K562 (cell line): ENCODE results near the gene AGBL1.

ENCODE experiments used
- SRF ChIP-seq, 2 experiments: fragments of 250-450, 450-650 bp in 1 of 2; sonication (Bioruptor Pico) in 1 of 2; sonication (generic) in 1 of 2; formaldehyde crosslinking; IDR thresholded peaks; 2 replicates each; pipeline versions ENCODE4 v1.5.0 to v1.5.1; 2020 to 2022; ENCODE audit warnings: mild to moderate bottlenecking in 1 of 2, missing genetic modification reagents in 1 of 2
- TF ChIP-seq, protein P1 (sequence below), 3 experiments: IDR thresholded peaks in 2 of 3; conservative IDR thresholded peaks in 1 of 3; 2 replicates each; pipeline ENCODE4 v1.5.1; 2011 to 2012; ENCODE audit warnings: low read length in 3 of 3, mild to moderate bottlenecking in 3 of 3, control low read depth in 2 of 3, improper control_type of control experiment in 1 of 3, inconsistent platforms in 1 of 3, low read depth in 1 of 3, mixed read lengths in 1 of 3, moderate library complexity in 1 of 3; ENCODE audit not compliant: insufficient read depth in 2 of 3
- TF ChIP-seq, protein P2 (sequence below): sonication (generic); formaldehyde crosslinking; IDR thresholded peaks from 2 replicates; pipeline ENCODE4 v1.8.1; 2023; ENCODE audit warnings: mild to moderate bottlenecking, missing genetic modification reagents

DNA sequence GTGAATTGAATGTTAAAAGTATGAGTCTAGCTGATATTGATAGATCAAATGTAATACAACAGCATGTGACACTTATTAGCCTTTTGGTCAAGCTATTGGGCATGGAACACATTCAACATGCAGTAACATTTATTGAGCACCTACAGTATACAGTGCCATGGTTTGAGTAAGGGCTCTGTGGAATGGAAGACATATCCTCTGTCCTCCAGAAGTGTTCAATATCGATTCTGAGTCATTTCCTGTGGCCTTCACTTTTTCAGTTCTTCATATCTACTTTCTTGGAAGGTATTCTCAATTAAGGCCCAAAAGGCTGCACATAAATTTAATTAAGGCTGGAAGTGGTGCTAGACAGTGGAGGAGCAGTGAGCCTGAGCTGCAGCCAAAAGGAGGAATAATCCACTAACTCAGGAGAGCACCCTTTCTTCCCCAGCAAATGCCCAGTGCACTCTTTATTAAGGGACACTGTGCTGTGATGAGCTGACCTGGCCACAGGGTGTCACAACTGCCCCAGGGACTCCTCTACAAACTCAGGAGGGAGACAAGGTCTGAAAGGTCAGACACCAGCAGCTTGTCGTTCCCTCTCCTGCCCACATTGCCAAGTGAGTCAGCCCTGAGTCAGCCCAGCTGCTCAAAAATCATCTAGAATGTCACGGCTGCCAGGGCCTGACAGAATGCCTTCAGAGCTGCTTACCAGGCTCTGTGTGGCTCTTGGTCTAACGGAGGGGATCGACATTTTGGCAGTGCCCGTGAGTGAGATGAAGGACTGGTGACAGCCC lies 544.8 kb downstream of the AGBL1 start:
- TF ChIP-seq, protein P1, sequence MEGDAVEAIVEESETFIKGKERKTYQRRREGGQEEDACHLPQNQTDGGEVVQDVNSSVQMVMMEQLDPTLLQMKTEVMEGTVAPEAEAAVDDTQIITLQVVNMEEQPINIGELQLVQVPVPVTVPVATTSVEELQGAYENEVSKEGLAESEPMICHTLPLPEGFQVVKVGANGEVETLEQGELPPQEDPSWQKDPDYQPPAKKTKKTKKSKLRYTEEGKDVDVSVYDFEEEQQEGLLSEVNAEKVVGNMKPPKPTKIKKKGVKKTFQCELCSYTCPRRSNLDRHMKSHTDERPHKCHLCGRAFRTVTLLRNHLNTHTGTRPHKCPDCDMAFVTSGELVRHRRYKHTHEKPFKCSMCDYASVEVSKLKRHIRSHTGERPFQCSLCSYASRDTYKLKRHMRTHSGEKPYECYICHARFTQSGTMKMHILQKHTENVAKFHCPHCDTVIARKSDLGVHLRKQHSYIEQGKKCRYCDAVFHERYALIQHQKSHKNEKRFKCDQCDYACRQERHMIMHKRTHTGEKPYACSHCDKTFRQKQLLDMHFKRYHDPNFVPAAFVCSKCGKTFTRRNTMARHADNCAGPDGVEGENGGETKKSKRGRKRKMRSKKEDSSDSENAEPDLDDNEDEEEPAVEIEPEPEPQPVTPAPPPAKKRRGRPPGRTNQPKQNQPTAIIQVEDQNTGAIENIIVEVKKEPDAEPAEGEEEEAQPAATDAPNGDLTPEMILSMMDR (IDR thresholded peaks at IDR 0.05 in 2 of 3, conservative IDR thresholded peaks at IDR 0.05 in 1 of 3; ENCODE audit: insufficient read depth in 2 of 3, low read depth in 1 of 3, low read length in 3 of 3), result no peak
- no peak for TF ChIP-seq SRF (CRISPR knock-in tag; IDR thresholded peaks at IDR 0.05)
- TF ChIP-seq, protein P2, sequence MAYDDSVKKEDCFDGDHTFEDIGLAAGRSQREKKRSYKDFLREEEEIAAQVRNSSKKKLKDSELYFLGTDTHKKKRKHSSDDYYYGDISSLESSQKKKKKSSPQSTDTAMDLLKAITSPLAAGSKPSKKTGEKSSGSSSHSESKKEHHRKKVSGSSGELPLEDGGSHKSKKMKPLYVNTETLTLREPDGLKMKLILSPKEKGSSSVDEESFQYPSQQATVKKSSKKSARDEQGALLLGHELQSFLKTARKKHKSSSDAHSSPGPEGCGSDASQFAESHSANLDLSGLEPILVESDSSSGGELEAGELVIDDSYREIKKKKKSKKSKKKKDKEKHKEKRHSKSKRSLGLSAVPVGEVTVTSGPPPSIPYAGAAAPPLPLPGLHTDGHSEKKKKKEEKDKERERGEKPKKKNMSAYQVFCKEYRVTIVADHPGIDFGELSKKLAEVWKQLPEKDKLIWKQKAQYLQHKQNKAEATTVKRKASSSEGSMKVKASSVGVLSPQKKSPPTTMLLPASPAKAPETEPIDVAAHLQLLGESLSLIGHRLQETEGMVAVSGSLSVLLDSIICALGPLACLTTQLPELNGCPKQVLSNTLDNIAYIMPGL (CRISPR knock-in tag), result no peak
